NCI-H510A treated with DMSO at 0.1 percent for 48 hours (cell line): ENCODE results near the gene UBXN6.

Experiments
- DNase-seq: peaks from one replicate; lab custom pipeline; 2025; lab: John Stamatoyannopoulos, UW

Gene UBXN6

DNA sequence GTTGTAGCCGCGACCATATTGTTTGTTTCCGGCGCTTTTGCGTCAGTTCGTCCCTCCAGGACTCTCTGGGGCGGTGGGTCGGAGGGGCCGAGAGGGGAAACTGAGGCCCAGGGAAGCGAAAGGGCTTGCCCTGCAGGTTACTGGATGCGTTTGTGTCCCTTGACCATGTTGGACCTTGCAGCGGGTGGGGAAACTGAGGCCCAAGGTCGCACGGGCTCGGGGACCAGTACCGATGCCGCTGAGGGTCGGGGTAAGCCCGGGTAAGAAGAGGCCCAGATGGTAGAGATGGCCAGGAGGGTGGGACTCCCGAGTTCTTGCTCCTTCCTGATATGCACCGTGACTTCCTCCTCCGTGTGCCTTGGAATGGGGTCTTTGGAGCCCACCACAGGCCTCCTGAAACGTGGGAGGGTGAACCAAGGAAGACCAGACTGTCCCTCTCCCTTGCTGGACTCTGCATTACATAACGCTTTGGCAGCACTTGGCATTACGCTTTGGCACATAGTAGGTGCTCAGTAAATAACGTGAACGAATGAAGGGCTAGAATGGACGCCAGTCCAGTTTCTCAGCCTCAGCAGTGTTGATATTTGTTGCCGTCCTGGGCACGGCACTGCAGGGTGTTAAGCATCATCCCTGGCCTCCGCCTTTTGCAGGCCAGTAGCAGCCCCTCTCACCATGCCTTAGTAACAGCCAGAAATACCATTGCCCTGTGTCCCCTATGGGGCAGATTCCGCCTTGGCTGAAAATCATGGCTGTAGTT, 54.4 kb downstream of the UBXN6 start:
- DNase-seq, result no peak

DNA sequence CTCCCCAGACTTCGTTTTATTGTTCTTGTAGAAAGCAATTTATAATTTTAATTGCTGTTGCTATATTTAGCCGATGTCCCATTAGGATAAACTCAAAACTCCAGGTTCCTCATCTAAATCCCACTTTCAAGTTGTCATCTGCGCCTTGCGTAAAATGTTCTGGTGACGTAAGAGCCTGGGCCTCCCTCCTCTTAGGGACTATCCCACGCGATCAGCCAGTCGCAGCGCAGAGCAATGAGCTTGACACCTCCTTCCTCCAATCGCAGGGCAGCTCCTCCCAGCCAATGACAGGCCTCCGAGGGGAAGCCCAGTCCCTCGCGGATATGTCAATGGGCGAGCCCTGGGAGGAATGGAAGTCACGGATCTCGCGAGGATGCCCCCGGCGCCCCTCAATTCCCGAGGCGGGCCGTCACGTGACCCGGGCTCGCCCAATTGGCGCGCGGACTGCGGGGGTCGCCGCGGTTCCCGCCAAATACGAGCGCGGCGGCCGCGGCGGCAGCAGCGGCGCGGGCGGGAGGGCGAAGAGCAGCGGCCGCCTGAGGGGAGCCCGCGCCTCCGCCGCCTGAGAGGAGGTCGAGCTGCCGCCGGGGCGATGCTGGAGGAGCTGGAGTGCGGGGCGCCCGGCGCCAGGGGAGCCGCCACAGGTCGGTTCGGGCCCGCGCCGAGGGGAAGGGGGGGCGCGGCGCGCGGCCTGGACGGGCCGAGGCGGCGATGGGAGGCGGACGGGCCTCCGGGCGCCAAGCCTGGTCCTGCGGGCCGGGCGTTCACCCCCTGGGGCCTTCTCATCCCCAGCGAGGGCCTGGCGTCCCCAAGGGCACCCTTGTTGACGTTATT, 55.2 kb downstream of the UBXN6 start, which contains the start of gene CHAF1A:
Gene CHAF1A, plus strand, starts transcription at position 470 of the 834 bp plus-strand sequence. Its CDS starts 123 bp downstream, at position 593.
- DNase-seq, result peak; percentile 99

DNA sequence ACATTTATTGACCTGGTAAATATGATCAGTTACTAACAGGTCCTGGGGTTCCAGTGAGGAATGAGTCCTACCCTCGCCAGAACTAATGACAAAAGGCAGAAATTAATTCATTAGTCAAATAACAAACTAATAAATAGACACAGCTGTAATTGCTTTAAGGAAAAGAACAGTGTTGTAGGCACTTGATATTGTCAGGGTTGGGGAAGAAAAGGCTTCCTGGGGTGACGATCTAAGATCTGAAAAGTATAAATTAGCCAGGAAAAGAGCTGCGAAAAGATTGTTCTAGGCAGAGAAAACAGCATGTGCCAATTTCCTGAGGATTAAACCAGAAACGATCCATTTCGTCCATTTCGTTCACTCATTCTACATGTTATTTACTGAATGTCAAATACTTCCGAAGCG, 55.8 kb downstream of the UBXN6 start:
- DNase-seq, result no peak

DNA sequence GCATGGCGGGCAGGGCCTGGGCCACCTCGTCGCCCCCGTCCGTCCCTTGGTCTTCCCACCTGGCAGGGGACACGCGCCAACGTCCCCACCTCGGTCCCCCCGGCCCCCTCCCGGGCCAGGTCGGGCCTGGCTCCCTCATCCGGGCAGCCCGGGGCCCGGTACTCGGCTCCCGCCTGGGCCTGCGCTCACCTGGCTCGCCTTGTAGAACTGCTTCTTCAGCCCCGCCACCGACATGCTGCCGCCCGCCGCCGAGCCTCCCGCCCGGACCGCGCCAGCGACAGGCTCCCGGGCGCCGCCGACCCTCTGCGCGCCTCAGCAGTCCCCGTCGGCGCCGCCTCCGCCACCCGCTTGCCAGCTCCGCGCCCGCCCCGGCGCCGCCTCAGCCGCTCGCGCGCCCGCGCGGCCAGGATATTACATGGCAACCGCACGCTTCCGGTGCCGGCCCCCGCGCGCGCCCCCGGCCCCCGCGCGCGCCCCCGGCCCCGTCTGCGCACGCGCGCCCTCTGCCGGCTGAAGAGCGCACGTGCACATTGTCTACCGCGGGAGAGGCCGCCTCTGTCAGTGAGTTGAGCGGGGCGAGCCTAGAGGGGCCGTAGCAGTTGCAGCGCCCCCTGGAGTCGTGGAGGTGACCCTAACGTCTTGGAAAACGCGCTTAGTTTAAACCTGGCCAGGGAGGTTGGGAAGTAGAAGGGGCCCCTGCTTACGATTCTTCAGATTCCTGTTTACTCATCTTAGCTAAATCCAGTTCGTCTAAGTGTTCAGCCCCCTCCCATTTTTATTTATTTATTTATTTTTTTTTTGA, 57.3 kb downstream of the UBXN6 start, which contains the start of gene SH3GL1:
Gene SH3GL1, minus strand, starts transcription at position 413 of the 802 bp plus-strand sequence. Its CDS starts 179 bp downstream, at position 234.
- DNase-seq, result peak; percentile 98

DNA sequence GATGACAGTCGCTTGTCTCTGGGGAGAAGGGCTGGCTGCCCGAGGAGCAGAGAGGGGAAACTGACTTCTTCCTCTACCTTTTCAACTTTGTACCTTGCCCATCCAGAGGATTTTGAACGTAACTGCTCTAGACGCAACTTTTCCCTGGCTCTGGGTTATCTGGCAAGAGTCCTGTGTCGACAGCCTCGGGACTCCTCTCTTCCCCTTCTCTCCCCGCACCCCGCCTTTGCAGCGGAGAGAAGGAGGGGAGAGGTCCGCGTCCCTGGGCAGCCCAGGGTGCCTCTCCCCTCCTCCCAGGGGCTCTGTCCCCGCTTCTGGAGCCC, 57.8 kb downstream of the UBXN6 start:
- peak; percentile 41 for DNase-seq

DNA sequence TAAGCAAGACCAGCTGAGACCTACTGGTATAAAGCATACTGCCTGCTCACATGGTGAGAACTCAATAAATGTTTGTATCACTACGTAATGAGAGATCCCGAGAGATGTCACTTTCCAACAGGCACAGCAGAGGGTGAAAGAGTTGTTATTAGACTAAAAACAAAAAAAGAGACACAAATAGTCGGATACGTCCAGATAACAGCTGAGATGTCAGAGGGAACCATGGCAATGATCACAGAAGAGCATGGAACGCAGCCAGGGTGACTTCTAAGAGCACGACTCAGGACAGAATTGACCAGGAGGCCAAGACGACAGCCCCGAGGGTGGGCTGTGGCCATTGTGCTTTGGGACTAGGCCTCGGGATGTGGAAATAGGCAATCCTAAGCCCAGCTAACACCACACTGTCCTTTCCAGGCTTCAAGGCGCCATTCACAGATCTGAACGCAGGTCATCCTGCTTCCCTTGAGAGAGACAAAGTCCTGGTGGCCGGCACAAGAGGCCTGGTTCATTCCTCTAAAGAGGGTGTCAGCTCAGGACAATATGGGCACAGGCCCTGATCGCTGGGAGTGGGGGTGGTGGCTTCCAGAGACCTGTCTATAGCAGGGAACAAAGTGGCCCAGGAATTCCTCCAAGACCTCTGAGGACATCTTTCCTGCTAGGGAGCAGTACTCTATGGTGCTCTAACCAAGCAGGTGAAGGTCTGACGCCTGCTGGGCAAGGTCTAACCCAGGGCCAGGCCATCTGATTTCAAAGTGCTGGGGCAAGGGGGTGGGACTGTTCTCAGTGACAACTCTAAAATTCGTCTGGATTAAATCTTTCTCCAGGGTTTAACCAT, 60.4 kb downstream of the UBXN6 start:
- no peak for DNase-seq
